Measurements from ENCODE around the gene POLR2I.

- TF ChIP-seq CTCF (optimal IDR thresholded peaks at IDR 0.05 in 1 of 3, IDR thresholded peaks at IDR 0.05 in 1 of 3, conservative IDR thresholded peaks at IDR 0.05 in 1 of 3; ENCODE audit: extremely low read depth in 1 of 3, insufficient read depth in 2 of 3, low read length in 3 of 3) (no peak), EZH2 (IDR thresholded peaks at IDR 0.05; ENCODE audit: low read length) (no peak)
These were observed 29.9 kb upstream of the POLR2I start for GRCh38 chr19:36144624-36145023.
